ENCODE data around the gene RNMT.

DNA sequence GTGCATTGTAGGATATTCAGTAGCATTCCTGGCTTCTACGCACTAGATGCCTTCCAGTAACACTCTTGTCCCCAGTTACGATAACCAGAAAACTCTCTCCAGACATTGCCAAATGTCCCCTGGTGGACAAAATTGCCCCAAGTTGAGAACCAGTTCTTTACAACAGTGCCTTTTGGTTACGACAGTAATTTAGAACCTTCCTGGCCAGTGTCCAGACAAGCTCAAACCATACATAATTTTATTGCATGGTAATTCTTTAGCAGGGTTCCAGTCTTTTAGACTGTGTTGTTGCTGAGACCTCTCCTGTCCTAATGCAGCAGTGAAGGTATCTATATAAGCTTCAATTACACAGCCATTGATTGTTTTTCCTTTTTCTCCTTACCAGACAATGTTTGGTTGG lies 20.2 kb downstream of the RNMT start:
- TF ChIP-seq, protein P1, sequence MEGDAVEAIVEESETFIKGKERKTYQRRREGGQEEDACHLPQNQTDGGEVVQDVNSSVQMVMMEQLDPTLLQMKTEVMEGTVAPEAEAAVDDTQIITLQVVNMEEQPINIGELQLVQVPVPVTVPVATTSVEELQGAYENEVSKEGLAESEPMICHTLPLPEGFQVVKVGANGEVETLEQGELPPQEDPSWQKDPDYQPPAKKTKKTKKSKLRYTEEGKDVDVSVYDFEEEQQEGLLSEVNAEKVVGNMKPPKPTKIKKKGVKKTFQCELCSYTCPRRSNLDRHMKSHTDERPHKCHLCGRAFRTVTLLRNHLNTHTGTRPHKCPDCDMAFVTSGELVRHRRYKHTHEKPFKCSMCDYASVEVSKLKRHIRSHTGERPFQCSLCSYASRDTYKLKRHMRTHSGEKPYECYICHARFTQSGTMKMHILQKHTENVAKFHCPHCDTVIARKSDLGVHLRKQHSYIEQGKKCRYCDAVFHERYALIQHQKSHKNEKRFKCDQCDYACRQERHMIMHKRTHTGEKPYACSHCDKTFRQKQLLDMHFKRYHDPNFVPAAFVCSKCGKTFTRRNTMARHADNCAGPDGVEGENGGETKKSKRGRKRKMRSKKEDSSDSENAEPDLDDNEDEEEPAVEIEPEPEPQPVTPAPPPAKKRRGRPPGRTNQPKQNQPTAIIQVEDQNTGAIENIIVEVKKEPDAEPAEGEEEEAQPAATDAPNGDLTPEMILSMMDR (IDR thresholded peaks at IDR 0.05; ENCODE audit: insufficient read depth, low read length, poor library complexity, severe bottlenecking) = no peak
- no peak for TF ChIP-seq EZH2phosphoT487 (conservative IDR thresholded peaks at IDR 0.05; ENCODE audit: low read length)
